ENCODE data around the gene ARHGAP23.

DNA sequence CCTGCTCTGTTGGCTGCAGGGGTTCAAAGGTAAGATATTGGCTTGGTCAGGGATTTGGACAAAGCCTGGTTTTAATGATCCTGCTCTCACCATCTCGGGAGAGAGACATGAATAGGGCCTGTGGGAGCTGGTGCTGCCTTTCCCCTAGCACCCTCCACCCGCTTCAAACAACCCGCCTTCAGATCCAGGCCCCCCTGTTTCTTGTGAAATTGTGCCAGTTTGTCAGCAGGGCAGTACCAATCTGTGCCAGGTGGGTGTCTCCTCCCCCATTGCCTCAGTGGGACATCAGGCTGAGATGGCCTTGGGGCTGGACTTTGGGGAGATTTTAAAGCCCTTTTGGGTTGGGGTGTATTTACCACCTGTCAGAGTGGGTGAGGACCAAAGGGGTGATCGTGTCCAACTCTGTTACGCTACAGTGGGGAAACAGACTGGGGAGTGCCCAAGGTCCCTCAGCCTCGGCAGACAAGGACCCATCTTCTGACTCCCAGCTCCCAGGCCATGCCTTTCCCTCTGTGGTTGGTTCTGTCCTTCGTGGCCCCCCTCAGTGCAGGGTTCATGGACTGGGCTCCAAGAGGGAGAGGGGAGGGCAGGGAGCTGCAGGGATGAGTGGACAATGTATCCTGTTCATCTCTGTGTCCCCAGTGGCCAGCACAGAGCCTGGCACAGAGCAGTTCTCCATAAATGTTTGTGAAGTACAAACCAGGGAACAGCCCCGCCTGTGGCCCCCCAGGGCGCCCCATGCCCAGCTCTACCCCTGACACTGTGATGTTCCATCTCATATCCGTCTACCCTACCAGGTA is 3.3 kb downstream of the ARHGAP23 start:
- TF ChIP-seq POLR2A (IDR thresholded peaks at IDR 0.05) (no peak), POLR2AphosphoS5 (IDR thresholded peaks at IDR 0.05) (no peak)
- TF ChIP-seq, protein P1, sequence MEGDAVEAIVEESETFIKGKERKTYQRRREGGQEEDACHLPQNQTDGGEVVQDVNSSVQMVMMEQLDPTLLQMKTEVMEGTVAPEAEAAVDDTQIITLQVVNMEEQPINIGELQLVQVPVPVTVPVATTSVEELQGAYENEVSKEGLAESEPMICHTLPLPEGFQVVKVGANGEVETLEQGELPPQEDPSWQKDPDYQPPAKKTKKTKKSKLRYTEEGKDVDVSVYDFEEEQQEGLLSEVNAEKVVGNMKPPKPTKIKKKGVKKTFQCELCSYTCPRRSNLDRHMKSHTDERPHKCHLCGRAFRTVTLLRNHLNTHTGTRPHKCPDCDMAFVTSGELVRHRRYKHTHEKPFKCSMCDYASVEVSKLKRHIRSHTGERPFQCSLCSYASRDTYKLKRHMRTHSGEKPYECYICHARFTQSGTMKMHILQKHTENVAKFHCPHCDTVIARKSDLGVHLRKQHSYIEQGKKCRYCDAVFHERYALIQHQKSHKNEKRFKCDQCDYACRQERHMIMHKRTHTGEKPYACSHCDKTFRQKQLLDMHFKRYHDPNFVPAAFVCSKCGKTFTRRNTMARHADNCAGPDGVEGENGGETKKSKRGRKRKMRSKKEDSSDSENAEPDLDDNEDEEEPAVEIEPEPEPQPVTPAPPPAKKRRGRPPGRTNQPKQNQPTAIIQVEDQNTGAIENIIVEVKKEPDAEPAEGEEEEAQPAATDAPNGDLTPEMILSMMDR (IDR thresholded peaks at IDR 0.05), result no peak

Data from prostate gland (tissue), 2 donors.